HCT116 (cell line): ENCODE data around the gene HEG1.

ENCODE experiments used
- CBX3 ChIP-seq: IDR thresholded peaks from 2 replicates; pipeline ENCODE4 v1.6.1; 2012; ENCODE audit warnings: low read depth
- CTCF ChIP-seq, 3 experiments: fragments of 200-600 bp in 1 of 3; sonication (generic) in 1 of 3; IDR thresholded peaks in 2 of 3; conservative IDR thresholded peaks in 1 of 3; 2 replicates each; pipeline ENCODE4 v1.5.1; 2012 to 2017; ENCODE audit warnings: low read depth in 2 of 3, low read length in 2 of 3, antibody characterized with exemption in 1 of 3, borderline replicate concordance in 1 of 3, control low read depth in 1 of 3, mild to moderate bottlenecking in 1 of 3, mixed read lengths in 1 of 3, mixed run types in 1 of 3, moderate library complexity in 1 of 3; ENCODE audit not compliant: insufficient read depth in 1 of 3
- EZH2 ChIP-seq: fragments of 200-600 bp; sonication (generic); IDR thresholded peaks from 2 replicates; pipeline ENCODE4 v1.6.1; 2017; ENCODE audit warnings: antibody characterized with exemption, mixed run types
- ZNF274 ChIP-seq: fragments of 200-500 bp; sonication (Bioruptor generic); IDR thresholded peaks from 2 replicates; pipeline ENCODE4 v1.6.1; 2014; ENCODE audit warnings: mild to moderate bottlenecking, low read depth, low read length, inconsistent platforms

DNA sequence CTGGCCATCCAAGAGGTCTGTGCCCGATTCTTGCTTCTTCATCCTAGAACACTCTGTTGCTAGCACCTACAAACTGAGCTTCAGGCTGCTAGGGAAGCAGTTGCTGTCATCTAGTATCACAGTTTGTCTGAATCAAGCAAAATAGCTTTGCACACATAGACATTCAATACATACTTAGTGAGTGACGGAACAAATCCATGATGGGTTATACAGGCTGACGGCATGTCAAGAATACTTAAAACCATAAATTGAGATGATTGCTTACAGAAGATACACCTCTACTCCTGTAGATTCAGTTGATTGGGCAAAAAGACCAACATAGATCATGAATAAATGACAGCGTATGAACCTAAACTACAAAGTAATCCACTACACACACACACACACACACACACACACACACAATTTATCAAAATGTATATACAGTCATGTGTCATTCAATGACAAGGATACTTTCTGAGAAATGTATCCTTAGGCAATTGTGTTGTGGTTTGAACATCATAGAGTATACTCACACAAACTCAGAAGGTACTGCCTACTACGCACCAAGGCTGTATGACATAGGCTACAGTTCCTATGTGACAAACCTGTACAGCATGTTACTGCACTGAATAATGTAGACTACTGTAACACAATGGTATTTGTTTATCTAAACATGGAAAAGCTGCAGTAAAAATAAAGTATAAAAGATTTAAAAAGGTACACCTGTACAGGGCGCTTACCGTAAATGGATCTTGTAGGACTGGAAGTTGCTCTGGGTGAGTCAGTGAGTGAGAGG, 14.4 kb upstream of the HEG1 start:
- no peak for TF ChIP-seq CTCF (IDR thresholded peaks at IDR 0.05 in 2 of 3, conservative IDR thresholded peaks at IDR 0.05 in 1 of 3; ENCODE audit: borderline replicate concordance in 1 of 3, insufficient read depth in 1 of 3, low read depth in 2 of 3, low read length in 2 of 3)
- TF ChIP-seq EZH2, result no peak
- TF ChIP-seq CBX3, result no peak
- TF ChIP-seq ZNF274, result no peak
